GM12801 (cell line): ENCODE measurements around the gene LSM12.

Experiments used
- CTCF ChIP-seq: IDR thresholded peaks from one replicate; pipeline ENCODE4 v1.5.1; 2011; ENCODE audit warnings: control low read depth; ENCODE audit not compliant: insufficient read length; ENCODE audit errors: extremely low read depth

The LSM12 gene

DNA sequence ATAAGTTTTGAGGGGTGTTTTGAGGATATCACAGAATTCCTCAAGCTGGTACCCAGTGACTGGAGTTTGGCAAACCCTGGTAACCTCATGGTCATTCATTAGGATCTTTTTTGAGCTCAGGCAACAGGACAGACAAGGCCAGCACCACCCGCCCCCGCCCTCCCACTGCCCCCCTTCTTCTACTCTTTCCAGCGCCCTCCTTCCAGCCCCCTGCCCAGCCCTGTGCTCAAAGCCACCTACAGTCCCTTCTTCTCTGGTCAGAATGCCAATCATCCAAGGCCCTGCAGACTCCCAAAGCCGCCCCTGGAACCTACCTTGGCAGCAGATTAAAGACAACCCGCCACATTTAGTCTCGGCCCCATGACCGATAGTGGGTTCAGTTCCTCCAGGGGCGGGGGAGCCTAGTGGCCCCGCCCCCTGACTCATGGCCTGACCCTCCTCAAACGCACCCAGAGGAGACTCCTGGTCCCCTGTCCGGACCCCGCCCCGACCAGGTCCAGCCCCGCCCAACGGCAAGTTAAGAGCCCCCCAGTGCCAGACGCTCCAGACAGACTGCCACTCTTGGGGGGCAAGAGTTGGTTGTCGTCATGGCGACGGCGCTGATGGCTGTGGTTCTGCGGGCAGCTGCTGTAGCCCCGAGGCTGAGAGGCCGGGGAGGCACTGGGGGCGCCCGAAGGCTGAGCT is 62.3 kb downstream of the LSM12 start, which contains the start of gene NAGS:
TSS of gene NAGS (plus strand) at position 546 of the 684 bp plus-strand sequence. CDS start at position 588, 42 bp downstream.
- no peak for TF ChIP-seq CTCF

GRCh38 chr17:44002141-44002848 is 64.2 kb downstream of the LSM12 start:
- no peak for TF ChIP-seq CTCF

DNA sequence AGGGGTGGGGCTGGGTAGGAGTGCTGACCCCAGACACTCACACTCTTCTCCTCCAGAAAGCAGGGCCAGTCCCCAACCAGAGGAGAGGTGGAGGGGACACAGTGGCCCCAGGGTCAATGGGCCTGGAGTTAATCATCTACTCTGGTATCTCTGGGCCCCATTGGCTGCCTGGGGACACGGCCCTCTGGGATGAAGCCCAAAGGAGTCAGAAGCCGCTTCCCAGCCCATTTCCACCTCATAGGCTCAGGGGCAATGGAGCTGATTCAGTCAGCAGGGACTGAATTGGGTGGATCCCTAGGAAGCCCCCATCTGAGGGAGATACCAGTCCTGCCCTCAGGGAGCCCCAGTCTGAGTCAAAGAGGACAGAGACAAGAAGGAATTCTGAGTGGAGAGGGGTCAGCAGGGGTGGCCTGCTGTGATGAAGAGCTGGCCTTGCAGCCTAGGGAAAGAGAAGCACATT is 65.0 kb downstream of the LSM12 start:
- no peak for TF ChIP-seq CTCF

DNA sequence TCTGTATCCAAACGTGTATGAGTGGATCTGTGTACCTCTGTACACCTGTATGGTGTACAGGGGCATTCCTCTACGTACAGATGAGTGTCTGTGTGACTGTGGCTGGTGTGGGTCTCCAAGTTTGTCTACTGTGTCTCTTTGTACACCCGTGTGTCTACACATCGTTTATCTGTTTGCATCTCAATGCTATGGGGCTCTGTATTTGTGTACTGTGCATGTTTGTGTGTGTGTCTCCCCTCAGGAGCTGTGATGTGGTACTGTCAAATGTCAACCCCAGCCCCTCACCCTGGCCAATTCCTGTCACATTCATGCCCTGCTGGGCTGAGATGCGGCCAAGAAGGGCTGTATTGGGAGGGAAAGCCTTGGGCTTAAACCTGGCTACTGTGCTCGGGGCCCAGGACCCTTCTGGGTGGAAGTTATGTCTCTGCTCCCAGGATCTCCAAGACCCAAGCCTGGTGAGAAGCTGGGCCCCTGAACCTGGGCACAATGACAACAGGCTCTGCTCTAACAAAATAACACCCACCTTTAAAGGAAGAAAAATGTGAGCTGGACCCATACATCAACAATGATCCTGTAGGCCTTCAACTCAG is 65.5 kb downstream of the LSM12 start:
- TF ChIP-seq CTCF = no peak

GRCh38 chr17:44000141-44000860 is 66.2 kb downstream of the LSM12 start:
- TF ChIP-seq CTCF = no peak

- TF ChIP-seq CTCF = no peak
Observed at GRCh38 chr17:43999024-43999423, 67.4 kb downstream of the LSM12 start.

GRCh38 chr17:43998552-43998951 is 67.9 kb downstream of the LSM12 start:
- TF ChIP-seq CTCF = no peak
